Lung (tissue), 12 donors: ENCODE data around the gene BCL2L15. TPM values are rescaled to one million over a fixed set of nuclear protein-coding genes. Genes with fewer than 3 reads are reported as not detected.

Source experiments
- ATAC-seq: fragments of 200-7000 bp; cut with Tn5 transposase; one replicate; pipeline ENCODE4 v1.9.1; 2020; ENCODE audit warnings: moderate number of reproducible peaks; ENCODE audit not compliant: insufficient read depth, low FRiP score
- DNase-seq, 3 donors: peaks; one replicate each; pipeline ENCODE4 v3.0.0-alpha.2; 2013 to 2017
- H3K27ac ChIP-seq, 2 donors: one replicate each; pipeline ENCODE4 v1.5.1; 2013; ENCODE audit warnings: mild to moderate bottlenecking in 2 of 2, moderate library complexity in 2 of 2, control low read depth in 1 of 2, inconsistent platforms in 1 of 2, low read depth in 1 of 2, low read length in 1 of 2
- H3K27me3 ChIP-seq, 3 donors: one replicate each; pipeline ENCODE4 v1.5.1; 2013; ENCODE audit warnings: low read length in 2 of 3; ENCODE audit not compliant: control insufficient read depth in 3 of 3, insufficient read depth in 3 of 3
- H3K36me3 ChIP-seq, 4 donors: one replicate each; pipeline ENCODE4 v1.5.1; 2013; ENCODE audit warnings: low read length in 4 of 4, mild to moderate bottlenecking in 1 of 4, moderate library complexity in 1 of 4; ENCODE audit not compliant: control insufficient read depth in 4 of 4, insufficient read depth in 4 of 4
- H3K4me1 ChIP-seq, 5 donors: one replicate each; pipeline ENCODE4 v1.5.1; 2013; ENCODE audit warnings: low read length in 5 of 5, mild to moderate bottlenecking in 2 of 5, moderate library complexity in 1 of 5; ENCODE audit not compliant: control insufficient read depth in 5 of 5, insufficient read depth in 5 of 5
- H3K4me3 ChIP-seq: one replicate; pipeline ENCODE4 v1.5.1; 2013; ENCODE audit warnings: mild to moderate bottlenecking, control low read depth, moderate library complexity
- H3K9ac ChIP-seq, 2 donors: one replicate each; pipeline ENCODE4 v1.5.1; 2013; ENCODE audit warnings: low read length in 2 of 2, control low read depth in 1 of 2; ENCODE audit not compliant: insufficient read depth in 1 of 2
- H3K9me3 ChIP-seq, 4 donors: one replicate each; pipeline ENCODE4 v1.5.1; 2013; ENCODE audit warnings: low read length in 3 of 4, mild to moderate bottlenecking in 1 of 4, moderate library complexity in 1 of 4; ENCODE audit not compliant: control insufficient read depth in 4 of 4, insufficient read depth in 3 of 4
- WGBS, 2 donors: extraction: QIAGEN DNeasy Blood & Tissue Kit; methylation state at CpG; one replicate each; pipeline ENCODE4 v1.1.7; 2013; 5-methylcytosine and 5-hydroxymethylcytosine counted together
- polyA plus RNA-seq, 2 donors: library from polyadenylated mRNA; stranded (reverse); fragments of 200-250 nt; gene quantifications; one replicate each; pipeline ENCODE4 v1.2.1, GENCODE V29; 2013
- total RNA-seq, 2 donors: library from RNA; depleted of rRNA in 1 of 2; stranded (reverse); fragments of >200 nt in 1 of 2; gene quantifications; one replicate each; pipeline ENCODE4 v1.2.1, GENCODE V29; 2014 to 2021
- TF ChIP-seq, protein P1 (sequence below): IDR thresholded peaks from 2 replicates; pipeline ENCODE4 v1.5.1; 2012; ENCODE audit warnings: mild to moderate bottlenecking; ENCODE audit errors: control extremely low read depth, extremely low read depth
- donor health status: control.
- donor health status: control.
- donor health status: Bipolar disorder and iron deficiency.
- donor health status: healthy.
- donor health status: DM: yes; HTN: yes; CAD: no.

Gene BCL2L15
- total and polyA plus RNA-seq, 4 donors, result 1.9 to 7.0 (median 3.2) TPM

DNA sequence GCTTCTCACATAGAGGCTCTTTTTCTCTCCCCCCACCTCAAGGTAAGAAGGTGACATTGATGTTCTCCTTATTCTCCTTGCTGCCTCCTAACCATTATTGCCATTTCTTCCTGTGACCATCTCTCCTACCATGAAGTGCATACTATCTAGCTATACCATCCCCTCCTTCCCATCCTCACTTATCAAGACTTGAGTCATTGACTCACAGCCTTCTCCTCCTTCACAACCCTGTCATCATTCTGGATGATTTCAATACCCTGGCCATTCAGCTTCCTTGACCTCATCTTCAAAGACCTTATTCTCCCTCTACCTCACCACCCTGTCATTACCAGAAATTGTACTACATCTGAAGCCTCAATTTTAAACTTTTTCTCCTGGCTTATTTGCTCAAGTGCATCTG is 30.9 kb upstream of the BCL2L15 start:
- Histone ChIP-seq H3K27ac (no peak overlapping the region), H3K9me3 (no peaks in the 10 kb centered on the region), H3K27me3 (no peaks in the 10 kb centered on the region), H3K4me3 (no peak overlapping the region), H3K4me1 (peaks cover 0 to 2% (median 0%) of the 10 kb centered on the region in 5 donors), H3K9ac (no peak overlapping the region), H3K36me3 (no peaks in the 10 kb centered on the region)
- TF ChIP-seq, protein P1, sequence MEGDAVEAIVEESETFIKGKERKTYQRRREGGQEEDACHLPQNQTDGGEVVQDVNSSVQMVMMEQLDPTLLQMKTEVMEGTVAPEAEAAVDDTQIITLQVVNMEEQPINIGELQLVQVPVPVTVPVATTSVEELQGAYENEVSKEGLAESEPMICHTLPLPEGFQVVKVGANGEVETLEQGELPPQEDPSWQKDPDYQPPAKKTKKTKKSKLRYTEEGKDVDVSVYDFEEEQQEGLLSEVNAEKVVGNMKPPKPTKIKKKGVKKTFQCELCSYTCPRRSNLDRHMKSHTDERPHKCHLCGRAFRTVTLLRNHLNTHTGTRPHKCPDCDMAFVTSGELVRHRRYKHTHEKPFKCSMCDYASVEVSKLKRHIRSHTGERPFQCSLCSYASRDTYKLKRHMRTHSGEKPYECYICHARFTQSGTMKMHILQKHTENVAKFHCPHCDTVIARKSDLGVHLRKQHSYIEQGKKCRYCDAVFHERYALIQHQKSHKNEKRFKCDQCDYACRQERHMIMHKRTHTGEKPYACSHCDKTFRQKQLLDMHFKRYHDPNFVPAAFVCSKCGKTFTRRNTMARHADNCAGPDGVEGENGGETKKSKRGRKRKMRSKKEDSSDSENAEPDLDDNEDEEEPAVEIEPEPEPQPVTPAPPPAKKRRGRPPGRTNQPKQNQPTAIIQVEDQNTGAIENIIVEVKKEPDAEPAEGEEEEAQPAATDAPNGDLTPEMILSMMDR, result no peak
- no peak for DNase-seq
- ATAC-seq, result no peak

DNA sequence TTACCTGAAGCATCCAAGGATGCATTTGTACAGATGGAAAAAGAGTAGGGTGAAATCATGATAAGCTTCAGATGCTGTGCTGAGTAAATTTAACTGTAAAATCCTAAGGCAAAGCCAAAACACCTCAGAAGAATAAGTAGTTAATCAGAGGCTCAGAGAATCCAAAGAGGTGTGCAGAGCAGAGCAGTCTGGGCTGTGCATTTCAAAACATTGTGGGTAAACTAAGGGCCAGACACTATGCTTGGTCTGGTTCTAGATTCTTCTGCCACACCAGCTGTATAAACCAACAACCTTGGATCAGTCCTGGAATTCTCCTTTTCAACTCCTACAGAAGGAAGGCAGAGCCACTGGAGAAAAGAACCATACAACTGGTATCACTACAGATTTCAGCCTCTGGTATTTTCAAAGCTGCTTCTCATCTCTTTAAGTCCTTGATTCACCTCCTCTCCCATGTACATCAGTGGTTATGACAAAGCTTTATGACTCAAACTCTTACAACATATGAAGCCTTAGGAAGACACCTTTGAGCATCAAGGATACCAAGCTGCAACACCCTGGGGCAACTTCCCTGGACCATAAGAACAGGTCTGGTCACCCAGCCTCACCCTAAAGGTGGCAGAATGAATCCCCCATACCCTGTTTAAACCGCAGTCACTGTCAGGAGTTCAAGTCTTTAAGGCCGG is 30.2 kb upstream of the BCL2L15 start:
- Histone ChIP-seq H3K9ac (no peak overlapping the region), H3K27ac (no peak overlapping the region), H3K27me3 (no peaks in the 10 kb centered on the region), H3K36me3 (no peaks in the 10 kb centered on the region), H3K9me3 (no peaks in the 10 kb centered on the region), H3K4me1 (peaks cover 0 to 9% (median 0%) of the 10 kb centered on the region in 5 donors), H3K4me3 (no peak overlapping the region)
- WGBS, 2 donors, result 88 to 100% methylated on average over 2 of the region's 2 CpGs
- ATAC-seq (no peak), DNase-seq (no peak)
- TF ChIP-seq, protein P1, result no peak

DNA sequence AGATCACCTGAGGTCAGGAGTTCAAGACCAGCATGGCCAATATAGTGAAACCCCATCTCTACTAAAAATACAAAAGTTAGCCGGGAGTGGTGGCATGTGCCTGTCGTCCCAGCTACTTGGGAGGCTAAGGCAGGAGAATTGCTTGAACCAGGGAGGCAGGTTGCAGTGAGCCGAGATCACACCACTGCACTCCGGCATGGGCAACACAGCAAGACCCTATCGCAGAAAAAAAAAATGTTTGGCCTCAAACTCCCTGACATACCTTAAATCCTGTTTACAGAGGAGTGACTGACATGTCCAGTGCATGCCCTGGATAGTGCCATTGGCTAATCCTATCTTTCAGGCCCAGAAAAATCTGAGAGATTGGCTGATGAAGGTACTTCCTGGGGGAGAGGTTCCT is 29.6 kb upstream of the BCL2L15 start:
- peaks cover 0 to 1% (median 0%) of the 10 kb centered on the region in 4 donors for H3K36me3 ChIP-seq
- no peaks in the 10 kb centered on the region for H3K9me3 ChIP-seq
- peaks cover 0 to 14% (median 0%) of the 10 kb centered on the region in 5 donors for H3K4me1 ChIP-seq
- 97 to 99% methylated on average over 5 of the region's 5 CpGs for WGBS, 2 donors
- DNase-seq (no peak), ATAC-seq (no peak)
- H3K4me3 ChIP-seq, result no peak overlapping the region
- TF ChIP-seq, protein P1, result no peak
- no peaks in the 10 kb centered on the region for H3K27me3 ChIP-seq
- no peak overlapping the region for H3K27ac ChIP-seq
- H3K9ac ChIP-seq, result no peak overlapping the region
